ENCODE data around the gene USP11. TPM values are rescaled to one million over a fixed set of nuclear protein-coding genes. Genes with fewer than 3 reads are reported as not detected.

The USP11 gene
- total and polyA plus RNA-seq, 2 experiments from 2014 or later: 64.2 to 65.1 TPM

- no peaks in the 10 kb centered on the region for H3K27me3 ChIP-seq (ENCODE audit: insufficient read depth)
- no peaks in the 10 kb centered on the region; the same call in 1 of the 2 replicates for H3K4me1 ChIP-seq (ENCODE audit: insufficient read depth)
- ATAC-seq: no peak
- H4K20me1 ChIP-seq (replicated peaks; ENCODE audit: insufficient read depth): no peaks in the 10 kb centered on the region
- no peak for DNase-seq (ENCODE audit: low spot score)
- Mint-ChIP-seq H3K27me3 (ENCODE audit: insufficient read depth, low read depth, poor library complexity) (no peaks in the 10 kb centered on the region), H3K4me3 (no peak overlapping the region), H3K4me1 (no peaks in the 10 kb centered on the region; the same call in 1 of the 3 replicates), H3K9me3 (no peaks in the 10 kb centered on the region; the same call in 2 of the 3 replicates), H3K36me3 (ENCODE audit: low read depth) (peaks cover 51% of the 10 kb centered on the region), H3K27ac (no peak overlapping the region)
- H2AFZ ChIP-seq: no peak overlapping the region
- 0 out of 2 replicates have a peak, but pooled peaks cover under 1% of the 10 kb centered on the region for H3K79me2 ChIP-seq (replicated peaks; ENCODE audit: insufficient read depth)
- TF ChIP-seq CTCF (conservative IDR thresholded peaks at IDR 0.05; ENCODE audit: low read depth in 2 of 2) (no peak), ZNF462 (CRISPR knock-in tag; IDR thresholded peaks at IDR 0.05) (no peak), ZNF331 (CRISPR knock-in tag; IDR thresholded peaks at IDR 0.05; ENCODE audit: low read depth) (no peak), ZNF114 (CRISPR knock-in tag; IDR thresholded peaks at IDR 0.05) (no peak), NANOG (IDR thresholded peaks at IDR 0.05; ENCODE audit: borderline replicate concordance) (no peak), STAT1 (IDR thresholded peaks at IDR 0.05; ENCODE audit: unreplicated experiment) (no peak), ETS1 (IDR thresholded peaks at IDR 0.05) (no peak), EZH2 (IDR thresholded peaks at IDR 0.05; ENCODE audit: low read depth, unreplicated experiment) (no peak), REST (IDR thresholded peaks at IDR 0.05; ENCODE audit: unreplicated experiment) (no peak), CREB1 (CRISPR knock-in tag; IDR thresholded peaks at IDR 0.05; ENCODE audit: low read depth) (no peak), JUNB (IDR thresholded peaks at IDR 0.05; ENCODE audit: unreplicated experiment) (no peak), EZH2phosphoT487 (IDR thresholded peaks at IDR 0.05; ENCODE audit: unreplicated experiment) (no peak)
- H3K27ac ChIP-seq (ENCODE audit: low read depth): no peak overlapping the region
- H3K9me2 ChIP-seq (ENCODE audit: insufficient read depth): no peaks in the 10 kb centered on the region
- no peak overlapping the region for H3K4me3 ChIP-seq
- H3F3A ChIP-seq (replicated peaks; ENCODE audit: low read depth): no peaks in the 10 kb centered on the region
- H3K4me2 ChIP-seq: no peak overlapping the region
- peaks cover 6% of the 10 kb centered on the region for H3K36me3 ChIP-seq (ENCODE audit: insufficient read depth)
These were observed 5.5 kb upstream of the USP11 start for GRCh38 chrX:47227334-47227583.
